Measurements from ENCODE around the gene MED13. TPM values are rescaled to one million over a fixed set of nuclear protein-coding genes. Genes with fewer than 3 reads are reported as not detected.
A peak's percentile ranks its signal among the peaks of the same experiment; 100 is the strongest.

The MED13 gene
- total RNA-seq, 1 experiment from 2014 or later: 60.7 TPM

DNA sequence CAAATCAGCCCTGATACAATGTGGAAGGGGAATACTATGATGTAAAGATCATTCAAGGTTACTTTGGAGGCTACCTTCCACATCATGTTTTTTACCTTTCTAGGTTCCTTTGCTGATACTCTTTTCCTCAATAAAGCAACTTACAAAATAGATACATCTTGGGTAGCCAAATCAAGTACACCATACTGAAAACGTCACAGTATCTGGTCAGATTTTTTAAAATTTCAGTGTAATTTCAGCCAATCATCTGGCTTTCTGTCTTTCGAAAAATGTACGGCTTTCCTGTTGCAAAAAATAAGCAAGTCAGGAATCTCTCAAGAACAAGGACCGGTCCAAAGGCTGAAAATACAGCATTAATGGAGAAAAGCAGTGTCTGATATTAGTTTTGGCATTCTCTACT, 15.6 kb upstream of the MED13 start:
- H3K79me2 ChIP-seq (ENCODE audit: insufficient read depth, low read length): no peaks in the 10 kb centered on the region
- DNase-seq: no peak
- H2BK12ac ChIP-seq (ENCODE audit: insufficient read length, low read depth, low read length): no peak overlapping the region
- H4K91ac ChIP-seq (ENCODE audit: insufficient read length, low read depth, low read length): no peak overlapping the region
- no peaks in the 10 kb centered on the region for H4K20me1 ChIP-seq (ENCODE audit: control insufficient read depth, insufficient read depth, insufficient read length)
- no peak overlapping the region for H3K14ac ChIP-seq (ENCODE audit: insufficient read depth, low read length)
- peaks cover 7% of the 10 kb centered on the region in 2 experiments for H3K4me1 Mint-ChIP-seq
- no peaks in the 10 kb centered on the region for H3K9me3 ChIP-seq (ENCODE audit: control insufficient read depth, low read depth, low read length)
- WGBS (ENCODE audit: extremely low coverage, insufficient read length, low lambda C conversion rate): no CpG with 5 or more reads among the region's 4 CpGs
- TF ChIP-seq, protein P1, sequence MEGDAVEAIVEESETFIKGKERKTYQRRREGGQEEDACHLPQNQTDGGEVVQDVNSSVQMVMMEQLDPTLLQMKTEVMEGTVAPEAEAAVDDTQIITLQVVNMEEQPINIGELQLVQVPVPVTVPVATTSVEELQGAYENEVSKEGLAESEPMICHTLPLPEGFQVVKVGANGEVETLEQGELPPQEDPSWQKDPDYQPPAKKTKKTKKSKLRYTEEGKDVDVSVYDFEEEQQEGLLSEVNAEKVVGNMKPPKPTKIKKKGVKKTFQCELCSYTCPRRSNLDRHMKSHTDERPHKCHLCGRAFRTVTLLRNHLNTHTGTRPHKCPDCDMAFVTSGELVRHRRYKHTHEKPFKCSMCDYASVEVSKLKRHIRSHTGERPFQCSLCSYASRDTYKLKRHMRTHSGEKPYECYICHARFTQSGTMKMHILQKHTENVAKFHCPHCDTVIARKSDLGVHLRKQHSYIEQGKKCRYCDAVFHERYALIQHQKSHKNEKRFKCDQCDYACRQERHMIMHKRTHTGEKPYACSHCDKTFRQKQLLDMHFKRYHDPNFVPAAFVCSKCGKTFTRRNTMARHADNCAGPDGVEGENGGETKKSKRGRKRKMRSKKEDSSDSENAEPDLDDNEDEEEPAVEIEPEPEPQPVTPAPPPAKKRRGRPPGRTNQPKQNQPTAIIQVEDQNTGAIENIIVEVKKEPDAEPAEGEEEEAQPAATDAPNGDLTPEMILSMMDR (conservative IDR thresholded peaks at IDR 0.05): no peak
- no peak overlapping the region for H3K18ac ChIP-seq (ENCODE audit: insufficient read length, low read depth, low read length)
- H3K56ac ChIP-seq (ENCODE audit: insufficient read length, low read depth, low read length): no peak overlapping the region
- no peak overlapping the region for H4K8ac ChIP-seq (replicated peaks; ENCODE audit: insufficient read length, low read depth, low read length)
- H3K79me1 ChIP-seq (ENCODE audit: insufficient read depth, low read depth, low read length, poor library complexity, severe bottlenecking): no peaks in the 10 kb centered on the region
- H3K4me1 ChIP-seq (ENCODE audit: insufficient read depth, low read length): no peaks in the 10 kb centered on the region
- H2AK5ac ChIP-seq (ENCODE audit: insufficient read length, low read length): no peak overlapping the region
- H2AFZ ChIP-seq (ENCODE audit: low read length): no peak overlapping the region
- no peak overlapping the region for H3K9ac ChIP-seq (ENCODE audit: extremely low read depth, insufficient read length, low read length)
- H3T11ph ChIP-seq (ENCODE audit: low read length): no peak overlapping the region
- H3K23ac ChIP-seq (ENCODE audit: insufficient read length, low read depth, low read length): no peak overlapping the region
- H3K9me3 Mint-ChIP-seq: peaks cover 5 to 9% of the 10 kb centered on the region in 2 experiments; a peak in 4 of 5 replicates
- H2BK20ac ChIP-seq (ENCODE audit: low read depth, low read length, poor library complexity, severe bottlenecking): no peak overlapping the region
- H3K27ac ChIP-seq (ENCODE audit: insufficient read length, low read depth, low read length): no peak overlapping the region
- H3K36me3 Mint-ChIP-seq (ENCODE audit: insufficient read depth in 1 of 3, low read depth in 3 of 3): peaks cover 0 to 7% (median 0%) of the 10 kb centered on the region in 3 experiments; a peak in 1 of 7 replicates
- no peak overlapping the region for H4K5ac ChIP-seq (ENCODE audit: insufficient read length, low read depth, low read length)
- no peaks in the 10 kb centered on the region for H3K27me3 Mint-ChIP-seq (ENCODE audit: low read depth)
- H2BK15ac ChIP-seq (ENCODE audit: low read depth, low read length): no peak overlapping the region
- no peak overlapping the region for H3K4me2 ChIP-seq (ENCODE audit: insufficient read depth, insufficient read length, low read length)
- no peaks in the 10 kb centered on the region for H3K27me3 ChIP-seq (ENCODE audit: insufficient read depth, low read length)
- H2BK120ac ChIP-seq (ENCODE audit: low read depth, low read length, poor library complexity, severe bottlenecking): no peak overlapping the region
- no peak overlapping the region for H2BK5ac ChIP-seq (ENCODE audit: insufficient read length, low read length)
- no peak overlapping the region for H3K4ac ChIP-seq (ENCODE audit: low read depth, low read length)
- no peaks in the 10 kb centered on the region for H3K23me2 ChIP-seq (ENCODE audit: insufficient read length, low read depth, low read length, poor library complexity, severe bottlenecking)
- no peak overlapping the region for H3K4me3 Mint-ChIP-seq
- peak overlapping the region in 1 of 3 experiments; percentile 63; a peak in 1 of 7 replicates for H3K27ac Mint-ChIP-seq

Measured in H9 (cell line).